ENCODE results near the gene ABCA2. TPM values are rescaled to one million over a fixed set of nuclear protein-coding genes. Genes with fewer than 3 reads are reported as not detected.

ABCA2 gene
- total and polyA plus RNA-seq, 8 donors: 20.8 to 34.8 (median 29.8) TPM

- intact Hi-C loops (cut with DNase I): no loop called here
- Histone ChIP-seq H3K27ac (no peak overlapping the region), H3K4me3 (no peak overlapping the region), H3K27me3 (peaks cover 0 to 8% of the 10 kb centered on the region in 2 donors), H3K36me3 (no peaks in the 10 kb centered on the region), H3K9me3 (no peaks in the 10 kb centered on the region), H3K4me1 (peaks cover 0 to 13% of the 10 kb centered on the region in 2 donors)
- TF ChIP-seq CTCF (IDR thresholded peaks at IDR 0.05): no peak
- DNase-seq: no peak
- no peak for ATAC-seq
Measured at GRCh38 chr9:136964833-136965422, 63.1 kb downstream of the ABCA2 start.

- ATAC-seq (no peak), DNase-seq (no peak)
- no peak overlapping the region for H3K4me3 ChIP-seq
- peaks cover 0 to 8% of the 10 kb centered on the region in 2 donors for H3K27me3 ChIP-seq
- no peak overlapping the region for H3K27ac ChIP-seq
- H3K36me3 ChIP-seq: no peaks in the 10 kb centered on the region
- intact Hi-C loops (cut with DNase I): no loop called here
- H3K4me1 ChIP-seq: peaks cover 0 to 20% of the 10 kb centered on the region in 2 donors
- H3K9me3 ChIP-seq: no peaks in the 10 kb centered on the region
- TF ChIP-seq CTCF (IDR thresholded peaks at IDR 0.05): no peak
Measured at GRCh38 chr9:136964171-136964689, 63.8 kb downstream of the ABCA2 start.

GRCh38 chr9:136963751-136964150 is 64.3 kb downstream of the ABCA2 start:
- Histone ChIP-seq H3K4me3 (no peak overlapping the region), H3K9me3 (no peaks in the 10 kb centered on the region), H3K27ac (no peak overlapping the region), H3K4me1 (peaks cover 0 to 20% of the 10 kb centered on the region in 2 donors), H3K27me3 (peaks cover 0 to 8% of the 10 kb centered on the region in 2 donors), H3K36me3 (no peaks in the 10 kb centered on the region)
- TF ChIP-seq CTCF (IDR thresholded peaks at IDR 0.05): no peak
- intact Hi-C loops (cut with DNase I): no loop called here
- ATAC-seq: no peak
- DNase-seq: no peak

DNA sequence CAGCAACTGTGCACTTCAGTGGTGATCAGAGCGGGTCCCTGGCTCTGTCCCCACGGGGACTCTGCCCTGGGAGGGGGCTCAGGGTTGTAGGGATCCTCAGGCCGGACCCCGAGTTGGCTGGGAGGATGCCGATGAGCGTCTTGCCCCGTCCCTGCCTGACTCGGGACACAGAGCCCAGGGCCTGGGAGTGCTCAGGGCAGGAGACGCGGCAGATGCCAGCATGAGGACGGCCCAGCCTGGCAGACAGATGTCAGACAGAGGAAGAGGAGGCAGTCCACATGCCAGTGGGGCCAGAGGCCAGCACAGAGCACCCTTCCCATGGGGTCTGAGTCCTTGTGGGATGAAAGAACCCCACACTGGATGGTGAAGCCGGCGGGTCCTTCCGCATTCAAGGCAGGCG is 64.7 kb downstream of the ABCA2 start:
- H3K4me1 ChIP-seq: peaks cover 0 to 20% of the 10 kb centered on the region in 2 donors
- H3K36me3 ChIP-seq: no peaks in the 10 kb centered on the region
- H3K27ac ChIP-seq: no peak overlapping the region
- H3K27me3 ChIP-seq: peaks cover 0 to 8% of the 10 kb centered on the region in 2 donors
- H3K9me3 ChIP-seq: no peaks in the 10 kb centered on the region
- TF ChIP-seq CTCF (IDR thresholded peaks at IDR 0.05): no peak
- DNase-seq (no peak), ATAC-seq (no peak)
- H3K4me3 ChIP-seq: no peak overlapping the region
- intact Hi-C loops (cut with DNase I): no loop called here

DNA sequence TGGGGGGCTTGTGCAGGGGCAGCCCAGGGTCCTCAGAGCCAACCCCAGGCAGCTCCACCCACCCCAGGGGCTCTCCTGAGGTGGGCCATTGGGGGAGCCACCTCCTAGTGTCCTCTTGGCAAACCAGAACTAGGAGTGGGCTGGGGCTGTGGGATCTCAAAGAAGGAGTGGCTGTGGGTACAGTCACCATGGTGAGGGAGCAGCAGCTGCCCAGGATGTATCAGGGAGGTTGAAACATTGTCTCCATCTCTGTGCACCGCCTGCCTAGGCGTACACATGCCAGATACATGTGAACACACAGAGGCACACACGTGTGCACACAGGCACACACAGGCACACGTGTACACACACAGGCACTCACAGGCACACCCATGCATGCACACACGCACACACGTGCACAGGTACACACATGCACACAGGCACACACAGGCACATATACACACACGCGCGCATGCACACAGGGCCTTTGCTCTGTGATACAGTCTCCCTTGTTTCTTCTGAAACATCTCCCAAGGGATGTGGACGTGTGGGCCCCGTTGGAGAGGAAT is 65.3 kb downstream of the ABCA2 start:
- Histone ChIP-seq H3K4me1 (peaks cover 0 to 20% of the 10 kb centered on the region in 2 donors), H3K27me3 (peaks cover 0 to 8% of the 10 kb centered on the region in 2 donors), H3K4me3 (no peak overlapping the region), H3K27ac (no peak overlapping the region), H3K9me3 (no peaks in the 10 kb centered on the region), H3K36me3 (no peaks in the 10 kb centered on the region)
- ATAC-seq (no peak), DNase-seq (no peak)
- TF ChIP-seq CTCF (IDR thresholded peaks at IDR 0.05): no peak
- intact Hi-C loops (cut with DNase I): no loop called here

Data from left lung (tissue), 10 donors.